HepG2 (cell line): ENCODE results near the gene ARHGAP26. TPM values are rescaled to one million over a fixed set of nuclear protein-coding genes. Genes with fewer than 3 reads are reported as not detected.

Source experiments
- DBP ChIP-seq: sonication (generic); formaldehyde crosslinking; IDR thresholded peaks from 2 replicates; pipeline ENCODE4 v1.4.0; 2020; ENCODE audit warnings: missing genetic modification reagents; ENCODE audit errors: not compliant biosample characterization
- DR1 ChIP-seq: sonication (generic); formaldehyde crosslinking; IDR thresholded peaks from 2 replicates; pipeline ENCODE4 v1.8.0; 2021; ENCODE audit warnings: mild to moderate bottlenecking, missing genetic modification reagents, inconsistent platforms
- E2F5 ChIP-seq: sonication (generic); formaldehyde crosslinking; conservative IDR thresholded peaks from 2 replicates; pipeline ENCODE4 v1.4.0; 2020; ENCODE audit warnings: missing genetic modification reagents
- ELF3 ChIP-seq: IDR thresholded peaks from 2 replicates; pipeline ENCODE4 v1.6.1; 2016; ENCODE audit warnings: missing genetic modification reagents, missing compliant biosample characterization
- FOXK2 ChIP-seq: fragments of 450-650 bp; IDR thresholded peaks from 2 replicates; pipeline ENCODE4 v1.6.1; 2016
- HDAC6 ChIP-seq: fragments of 200-600 bp; sonication (generic); IDR thresholded peaks from 2 replicates; pipeline ENCODE4 v1.7.0; 2017; ENCODE audit warnings: mild to moderate bottlenecking, antibody characterized with exemption, low read length, low read depth
- HOXA3 ChIP-seq: sonication (generic); formaldehyde crosslinking; IDR thresholded peaks from 2 replicates; pipeline ENCODE4 v1.5.0; 2020; ENCODE audit warnings: missing genetic modification reagents
- HOXA5 ChIP-seq: sonication (generic); formaldehyde crosslinking; IDR thresholded peaks from 2 replicates; pipeline ENCODE4 v1.4.0; 2020; ENCODE audit warnings: missing genetic modification reagents
- ISX ChIP-seq: sonication (generic); formaldehyde crosslinking; conservative IDR thresholded peaks from 2 replicates; pipeline ENCODE4 v1.5.0; 2020; ENCODE audit warnings: missing genetic modification reagents
- KDM4B ChIP-seq: sonication (generic); formaldehyde crosslinking; IDR thresholded peaks from 2 replicates; pipeline ENCODE4 v1.4.0; 2020; ENCODE audit warnings: missing genetic modification reagents
- MAF1 ChIP-seq: sonication (generic); formaldehyde crosslinking; IDR thresholded peaks from 2 replicates; pipeline ENCODE4 v1.5.0; 2020; ENCODE audit warnings: missing genetic modification reagents, borderline replicate concordance
- NCOA2 ChIP-seq: sonication (generic); formaldehyde crosslinking; IDR thresholded peaks from 2 replicates; pipeline ENCODE4 v1.8.0; 2022; ENCODE audit warnings: inconsistent platforms
- NFATC3 ChIP-seq: sonication (generic); formaldehyde crosslinking; IDR thresholded peaks from 2 replicates; pipeline ENCODE4 v1.5.1; 2020; ENCODE audit warnings: mild to moderate bottlenecking, missing genetic modification reagents
- NR2F6 ChIP-seq, 2 experiments: IDR thresholded peaks; 2 replicates each; pipeline ENCODE4 v1.6.1; 2016; ENCODE audit warnings: antibody characterized with exemption in 1 of 2, mild to moderate bottlenecking in 1 of 2
- POLR2A ChIP-seq, 2 experiments: IDR thresholded peaks; 2 replicates each; pipeline ENCODE4 v1.6.1; 2011; ENCODE audit warnings: low read depth in 2 of 2, low read length in 2 of 2, mild to moderate bottlenecking in 1 of 2, moderate library complexity in 1 of 2; ENCODE audit not compliant: insufficient read depth in 1 of 2
- POLR2AphosphoS5 ChIP-seq: IDR thresholded peaks from 2 replicates; pipeline ENCODE4 v1.6.1; 2012; ENCODE audit warnings: low read depth, low read length
- REPIN1 ChIP-seq: sonication (generic); formaldehyde crosslinking; IDR thresholded peaks from 2 replicates; pipeline ENCODE4 v1.8.0; 2022; ENCODE audit warnings: missing genetic modification reagents, low read depth, mild to moderate bottlenecking, borderline replicate concordance
- RXRB ChIP-seq: IDR thresholded peaks from 2 replicates; pipeline ENCODE4 v1.6.1; 2016; ENCODE audit warnings: borderline replicate concordance, missing genetic modification reagents, missing compliant biosample characterization
- SALL2 ChIP-seq: sonication (generic); formaldehyde crosslinking; IDR thresholded peaks from 2 replicates; pipeline ENCODE4 v1.8.1; 2023; ENCODE audit warnings: mild to moderate bottlenecking, missing genetic modification reagents, inconsistent platforms
- SAP130 ChIP-seq: IDR thresholded peaks from 2 replicates; pipeline ENCODE4 v1.6.1; 2016; ENCODE audit warnings: low read depth
- SNAPC4 ChIP-seq: sonication (generic); formaldehyde crosslinking; IDR thresholded peaks from 2 replicates; pipeline ENCODE4 v1.4.0; 2020; ENCODE audit warnings: mild to moderate bottlenecking, missing genetic modification reagents
- TBL1XR1 ChIP-seq: fragments of 150-350 bp; IDR thresholded peaks from 2 replicates; pipeline ENCODE4 v1.6.1; 2014; ENCODE audit warnings: borderline replicate concordance, low read length; ENCODE audit not compliant: partially characterized antibody
- ZBTB20 ChIP-seq: sonication (generic); formaldehyde crosslinking; IDR thresholded peaks from 2 replicates; pipeline ENCODE4 v1.8.1; 2023; ENCODE audit warnings: missing genetic modification reagents, low read depth, mild to moderate bottlenecking, borderline replicate concordance
- ZMAT5 ChIP-seq: sonication (generic); formaldehyde crosslinking; IDR thresholded peaks from 2 replicates; pipeline ENCODE4 v1.5.0; 2020; ENCODE audit warnings: mild to moderate bottlenecking, low read depth, missing genetic modification reagents, borderline replicate concordance
- ZNF24 ChIP-seq: fragments of 450-650 bp; IDR thresholded peaks from 2 replicates; pipeline ENCODE4 v1.6.1; 2017; ENCODE audit warnings: antibody characterized with exemption, mild to moderate bottlenecking
- ZNF354B ChIP-seq: sonication (generic); formaldehyde crosslinking; IDR thresholded peaks from 2 replicates; pipeline ENCODE4 v1.8.0; 2022; ENCODE audit warnings: mild to moderate bottlenecking, missing genetic modification reagents
- ZNF674 ChIP-seq: sonication (generic); formaldehyde crosslinking; IDR thresholded peaks from 2 replicates; pipeline ENCODE4 v1.5.0; 2020; ENCODE audit warnings: low read depth, mild to moderate bottlenecking, missing genetic modification reagents
- polyA plus RNA-seq, 8 experiments: library from polyadenylated mRNA; depleted of rRNA in 3 of 8; stranded (reverse) in 7 of 8; unstranded in 1 of 8; fragments of >200 nt; fragmentation: Illumina TruSeq in 4 of 8; extraction: Trizol in 4 of 8; gene quantifications; 2 replicates each; pipeline versions ENCODE4 v1.2.1 to v1.2.3, GENCODE V29; 2011 to 2016; ENCODE audit warnings: low read depth in 4 of 8, missing spikeins in 1 of 8, mixed read lengths in 1 of 8; ENCODE audit not compliant: insufficient read depth in 1 of 8
- total RNA-seq, 5 experiments: library from RNA; depleted of rRNA; stranded (reverse); fragments of >200 nt; fragmentation: Illumina TruSeq; extraction: Trizol; gene quantifications; 2 replicates each; pipeline ENCODE4 v1.2.3, GENCODE V29; 2016; ENCODE audit warnings: low read depth in 1 of 5

Gene ARHGAP26
- total and polyA plus RNA-seq, 2 of the 13 experiments (the other 11 are each of a cell fraction or from before 2014, with no cell fraction given), result 9.6 to 18.2 TPM

- TF ChIP-seq SNAPC4, result peak; percentile 60; the same call in 1 of the 2 replicates
- TF ChIP-seq POLR2A (IDR thresholded peaks at IDR 0.05; ENCODE audit: insufficient read depth in 1 of 2, low read depth in 2 of 2, low read length in 2 of 2), result no peak
- TF ChIP-seq FOXK2, result peak; percentile 49
- no peak for TF ChIP-seq ZNF24
- no peak for TF ChIP-seq NFATC3 (CRISPR knock-in tag)
- TF ChIP-seq NCOA2 (CRISPR knock-in tag), result peak; percentile 96
- TF ChIP-seq DBP, result no peak
- no peak for TF ChIP-seq ZNF674 (CRISPR knock-in tag)
- TF ChIP-seq POLR2AphosphoS5, result no peak
- no peak for TF ChIP-seq ZMAT5 (CRISPR knock-in tag)
- peak; percentile 94 for TF ChIP-seq KDM4B (CRISPR knock-in tag)
- no peak; the same call in none of the 2 replicates for TF ChIP-seq SALL2 (CRISPR knock-in tag)
- TF ChIP-seq ISX, result no peak
- peak; percentile 98 for TF ChIP-seq REPIN1
- peak; percentile 89 for TF ChIP-seq HOXA5 (CRISPR knock-in tag)
- TF ChIP-seq SAP130 (CRISPR knock-in tag), result peak; percentile 91
- no peak for TF ChIP-seq E2F5 (CRISPR knock-in tag)
- no peak for TF ChIP-seq HDAC6
- peak; percentile 100 for TF ChIP-seq RXRB
- peak; percentile 98 for TF ChIP-seq NR2F6 (IDR thresholded peaks at IDR 0.05)
- TF ChIP-seq NR2F6 (CRISPR knock-in tag; IDR thresholded peaks at IDR 0.05), result peak; percentile 99
- TF ChIP-seq DR1, result no peak
- TF ChIP-seq ZBTB20 (CRISPR knock-in tag), result peak; percentile 90; the same call in 1 of the 2 replicates
- peak; percentile 93 for TF ChIP-seq ELF3 (CRISPR knock-in tag)
- TF ChIP-seq ZNF354B, result no peak
- peak; percentile 100 for TF ChIP-seq TBL1XR1
- no peak for TF ChIP-seq MAF1 (CRISPR knock-in tag)
- peak; percentile 92 for TF ChIP-seq HOXA3 (CRISPR knock-in tag)
Measured at GRCh38 chr5:142807372-142807911, 37.3 kb downstream of the ARHGAP26 start (continued).
